Measurements from ENCODE around the gene CCL27. TPM values are rescaled to one million over a fixed set of nuclear protein-coding genes. Genes with fewer than 3 reads are reported as not detected.
A peak's percentile ranks its signal among the peaks of the same experiment; 100 is the strongest.

CCL27 gene
- total RNA-seq, 2 experiments from 2014 or later = 0.43 TPM; not detected in 1

DNA sequence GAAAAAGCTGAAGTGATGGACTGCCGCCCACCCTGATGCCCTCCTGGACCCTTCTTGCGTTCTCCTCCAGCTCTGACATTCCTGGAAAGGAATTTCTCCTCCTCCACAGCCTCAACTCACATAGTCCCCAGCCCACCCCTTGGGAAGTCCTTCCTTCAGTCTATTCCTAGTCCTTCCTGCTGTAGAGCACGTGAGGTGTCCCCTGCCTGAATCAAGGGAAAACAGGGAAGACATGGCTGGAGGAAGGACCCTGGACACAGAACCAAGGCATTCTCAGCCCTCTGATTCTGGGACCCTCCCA is 37.3 kb downstream of the CCL27 start:
- DNase-seq = no peak
- Mint-ChIP-seq H3K27me3 (peaks cover 74% of the 10 kb centered on the region), H3K4me3 (no peak overlapping the region), H3K9me3 (no peaks in the 10 kb centered on the region), H3K4me1 (peaks cover 20% of the 10 kb centered on the region), H3K36me3 (peaks cover 2% of the 10 kb centered on the region), H3K27ac (no peak overlapping the region)
- POLR2A ChIA-PET = interaction anchor here (1.3 kb wide), 1 partner anchor 13 kb away, joined by 5 read pairs; the partner anchor contains the start of gene SIGMAR1
- ATAC-seq (ENCODE audit: low read depth) = no peak

DNA sequence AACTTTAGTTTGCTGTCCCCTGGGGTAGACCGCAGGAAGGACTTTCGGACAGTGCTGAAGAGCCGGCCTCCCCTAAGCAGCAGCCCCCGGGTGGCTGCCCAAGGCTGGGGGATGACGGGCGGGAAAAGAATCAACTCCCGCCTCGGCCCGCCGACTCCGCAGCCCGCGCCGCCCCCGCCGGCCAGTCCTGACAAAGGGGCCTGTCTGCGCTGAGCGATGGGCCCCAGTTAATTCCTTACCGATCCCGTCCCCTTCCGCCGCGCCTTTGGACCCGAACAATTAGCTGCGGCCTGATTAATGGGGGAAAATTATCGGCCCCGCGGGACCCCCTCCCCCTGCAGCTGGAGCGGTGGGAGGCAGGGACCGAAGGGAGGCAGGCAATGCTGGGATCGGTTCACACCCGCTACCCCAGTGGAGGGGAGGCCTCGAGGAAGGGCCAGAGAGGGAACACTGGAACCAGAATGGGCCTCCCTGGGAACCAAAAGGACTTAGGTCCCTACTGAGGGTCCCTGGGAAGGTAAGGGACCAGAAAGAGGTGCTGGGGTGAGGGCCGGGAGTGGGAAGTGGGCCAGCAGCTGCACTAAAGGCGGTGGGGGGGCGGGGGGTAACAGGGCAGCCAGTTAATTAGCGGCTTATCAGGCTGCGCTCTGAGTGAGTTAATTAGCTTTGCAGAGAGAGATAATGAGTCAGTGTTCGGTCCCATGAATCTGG is 37.8 kb downstream of the CCL27 start:
- DNase-seq (no peak), ATAC-seq (ENCODE audit: low read depth) (no peak)
- POLR2A ChIA-PET = no interaction called here
- peaks cover 69% of the 10 kb centered on the region for H3K27me3 Mint-ChIP-seq
- H3K36me3 Mint-ChIP-seq = peaks cover 2% of the 10 kb centered on the region
- H3K27ac Mint-ChIP-seq = no peak overlapping the region
- H3K4me3 Mint-ChIP-seq = no peak overlapping the region
- H3K4me1 Mint-ChIP-seq = peaks cover 23% of the 10 kb centered on the region
- H3K9me3 Mint-ChIP-seq = no peaks in the 10 kb centered on the region

DNA sequence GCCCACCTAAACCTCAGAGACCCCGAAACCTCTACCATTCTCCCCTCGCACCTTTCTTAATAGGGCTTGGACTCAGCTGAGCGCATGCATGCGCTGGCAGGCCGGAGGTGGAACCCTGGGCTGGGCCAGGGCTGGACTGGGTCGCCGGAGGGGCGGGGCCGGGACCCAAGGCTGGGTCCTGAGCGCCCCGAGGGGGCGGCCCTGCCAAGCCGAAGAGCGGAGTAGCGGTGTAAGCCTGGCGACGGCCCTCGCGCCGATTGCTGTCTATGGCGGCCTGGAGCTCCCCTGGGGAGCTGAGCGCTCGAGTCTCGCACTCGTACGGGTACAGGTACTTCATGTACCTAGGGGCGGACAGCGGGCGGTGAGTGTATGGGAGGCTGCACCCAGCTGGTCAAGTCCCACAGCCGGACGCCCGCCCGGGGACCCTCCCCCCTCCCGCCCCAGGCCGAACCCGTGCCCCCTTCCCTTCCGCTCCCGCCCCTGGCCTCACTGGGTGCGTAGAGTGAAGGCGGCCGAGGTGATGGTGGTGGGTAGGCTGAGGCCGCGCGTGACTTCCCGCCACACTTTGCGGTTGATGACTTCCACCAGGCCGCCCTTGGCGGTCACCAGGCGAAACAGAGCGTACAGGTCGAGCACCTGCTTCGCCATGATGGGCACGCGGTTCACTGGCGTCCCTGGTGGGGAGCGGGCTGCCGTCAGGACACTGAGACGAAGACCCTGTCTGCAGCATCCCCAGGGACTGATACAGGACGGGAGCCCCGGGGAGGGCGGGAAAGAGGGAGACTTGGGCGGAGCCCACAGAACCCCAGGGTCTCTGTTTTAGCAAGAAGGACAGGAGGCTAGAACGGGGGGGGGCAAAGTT is 38.9 kb downstream of the CCL27 start:
- Mint-ChIP-seq H3K4me3 (peak overlapping the region; percentile 19), H3K4me1 (peaks cover 25% of the 10 kb centered on the region), H3K27ac (no peak overlapping the region), H3K27me3 (peaks cover 64% of the 10 kb centered on the region), H3K9me3 (no peaks in the 10 kb centered on the region), H3K36me3 (peaks cover 2% of the 10 kb centered on the region)
- no peak for ATAC-seq (ENCODE audit: low read depth)
- POLR2A ChIA-PET = interaction anchor here (0.8 to 2.1 kb wide), 3 partner anchors 11 to 14 kb away, joined by 5 to 6 read pairs (median 6); partner anchors contain the start of gene SIGMAR1
- DNase-seq = peak; percentile 44

DNA sequence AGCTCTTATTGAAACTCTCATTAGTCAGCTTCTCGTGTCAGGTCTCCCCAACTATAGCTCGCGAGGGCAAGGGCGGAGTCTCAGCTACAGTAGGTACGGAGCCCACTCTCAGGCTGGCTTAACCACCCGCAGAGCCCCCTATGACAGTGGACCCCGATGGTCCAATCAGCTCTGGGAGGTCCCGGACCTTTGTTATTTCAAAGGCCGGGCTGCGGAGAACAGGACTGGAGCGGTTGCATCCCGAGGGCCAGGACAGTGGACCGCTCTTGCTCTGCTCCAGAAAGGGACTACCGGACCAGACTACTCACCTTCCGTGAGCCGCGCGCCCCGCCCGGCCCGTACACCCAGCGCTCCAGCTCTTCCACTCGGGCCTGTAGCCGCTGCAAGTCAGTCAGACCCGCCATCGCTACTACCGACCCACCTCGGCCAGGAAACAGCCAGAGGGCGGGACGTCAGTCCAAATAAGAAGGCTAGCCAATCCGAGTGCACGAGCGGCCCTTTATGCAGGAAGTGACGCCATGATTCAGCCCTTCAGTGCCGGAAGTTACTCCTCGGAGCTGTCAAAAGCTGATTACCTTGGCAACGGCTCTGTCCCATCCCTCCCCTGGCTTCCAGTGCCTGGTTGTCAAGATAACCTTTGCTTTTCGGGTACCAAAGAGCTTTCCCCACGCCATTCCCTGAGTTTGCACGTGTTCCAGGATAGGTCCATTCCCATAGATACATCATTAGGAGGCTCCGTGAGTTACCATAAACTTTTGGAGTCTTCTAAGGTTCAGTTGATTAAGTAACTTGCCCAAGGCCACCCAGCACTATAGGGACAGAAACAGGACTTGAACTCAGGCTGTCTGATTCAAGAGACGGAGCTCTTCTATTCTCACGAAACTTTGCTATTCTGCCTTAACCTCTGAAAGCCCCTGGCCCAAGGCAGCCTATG is 42.1 kb downstream of the CCL27 start, which contains the start of gene DCTN3:
TSS of gene DCTN3 (minus strand) at position 435 of the 934 bp plus-strand sequence. CDS start at position 404, 31 bp downstream.
- POLR2A ChIA-PET = interaction anchor here (0.5 to 2.2 kb wide), 11 partner anchors 9 to 451 kb away, joined by 3 to 42 read pairs (median 4); partner anchors contain the start of genes ARID3C, GALT, RPP25L and SIGMAR1
- Mint-ChIP-seq H3K27me3 (peaks cover 31% of the 10 kb centered on the region), H3K4me3 (peak within 1 kb of the TSS; percentile 94), H3K4me1 (peaks cover 20% of the 10 kb centered on the region), H3K36me3 (peaks cover 10% of the 10 kb centered on the region), H3K27ac (peak within 1 kb of the TSS; percentile 83), H3K9me3 (no peaks in the 10 kb centered on the region)
- DNase-seq = peak; percentile 83
- peak; percentile 98 for ATAC-seq (ENCODE audit: low read depth)

DNA sequence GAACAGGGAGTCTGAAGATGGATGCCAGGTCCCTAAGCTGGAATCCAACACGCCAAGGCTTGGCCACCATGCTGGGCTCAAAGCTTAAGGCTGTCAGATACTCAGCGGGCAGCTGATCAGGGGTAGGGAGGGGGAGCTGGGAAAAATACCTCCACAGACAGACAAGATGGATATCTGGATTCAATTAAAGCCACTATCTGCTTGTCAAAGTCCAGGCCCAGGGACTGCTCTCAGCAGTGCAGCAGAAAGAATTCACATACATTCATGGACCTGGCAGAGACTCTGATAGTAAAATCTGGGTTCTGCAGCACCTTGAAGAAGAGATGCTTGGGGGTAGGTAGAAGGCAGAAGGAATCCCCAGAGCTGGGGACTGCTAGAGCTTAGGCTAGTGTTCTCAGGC is 47.3 kb downstream of the CCL27 start:
- Mint-ChIP-seq H3K4me1 (peaks cover 22% of the 10 kb centered on the region), H3K36me3 (peaks cover 8% of the 10 kb centered on the region), H3K9me3 (no peaks in the 10 kb centered on the region), H3K27me3 (no peaks in the 10 kb centered on the region), H3K27ac (no peak overlapping the region), H3K4me3 (no peak overlapping the region)
- DNase-seq (no peak), ATAC-seq (ENCODE audit: low read depth) (no peak)
- POLR2A ChIA-PET = interaction anchor here (0.7 to 8.0 kb wide), 3 partner anchors 21 to 31 kb away, joined by 3 to 75 read pairs (median 3); partner anchors contain the start of genes GALT and SIGMAR1

DNA sequence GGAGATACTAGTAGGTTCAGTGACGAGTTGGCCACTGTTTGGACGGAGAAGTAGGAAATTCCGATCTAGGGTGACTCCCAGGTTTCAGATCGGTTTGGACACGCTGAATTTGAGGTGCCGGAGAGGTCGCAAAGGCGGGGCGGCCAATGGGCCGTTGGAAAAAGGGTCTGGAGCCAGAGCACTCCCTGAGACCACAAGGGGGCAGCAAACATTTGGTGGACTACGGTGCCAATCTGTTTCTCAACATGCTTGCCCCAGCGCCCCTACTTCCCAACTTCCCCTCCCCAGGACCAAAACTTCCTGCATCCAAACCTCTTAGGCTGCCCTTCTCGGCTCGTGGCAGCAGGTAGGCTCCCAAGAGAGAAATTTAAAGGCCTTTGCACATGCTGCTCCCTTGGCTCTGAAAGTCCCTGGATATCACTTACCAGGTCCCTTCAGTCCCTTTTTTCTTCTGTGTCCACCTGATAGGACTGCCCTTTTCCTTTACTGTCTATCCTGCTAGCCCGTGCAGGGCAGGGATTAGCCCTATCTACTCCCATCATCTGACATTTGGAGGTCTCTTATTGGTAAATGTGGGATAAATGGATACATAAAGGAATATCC is 49.6 kb downstream of the CCL27 start:
- H3K36me3 Mint-ChIP-seq = peaks cover 8% of the 10 kb centered on the region
- H3K4me1 Mint-ChIP-seq = peaks cover 14% of the 10 kb centered on the region
- H3K27ac Mint-ChIP-seq = peak overlapping the region; percentile 92
- peak; percentile 69 for DNase-seq
- POLR2A ChIA-PET = interaction anchor here (0.8 to 8.0 kb wide), 4 partner anchors 7 to 32 kb away, joined by 4 to 75 read pairs (median 12); partner anchors contain the start of genes DCTN3 and SIGMAR1
- H3K27me3 Mint-ChIP-seq = no peaks in the 10 kb centered on the region
- ATAC-seq (ENCODE audit: low read depth) = peak; percentile 23
- H3K9me3 Mint-ChIP-seq = no peaks in the 10 kb centered on the region
- peak overlapping the region; percentile 94 for H3K4me3 Mint-ChIP-seq

Other genes starting within 250 kb of the CCL27 start
- gene FAM219A, start 204.1 kb downstream of the CCL27 start, total RNA-seq = 10 to 100 TPM; 11.7 to 13.4 TPM
- gene DNAI1, start 203.9 kb downstream of the CCL27 start, total RNA-seq = not detected
- gene ENHO, start 139.7 kb downstream of the CCL27 start, total RNA-seq = not detected
- gene CNTFR, start 72.9 kb downstream of the CCL27 start, total RNA-seq = not detected
- 10 to 100 TPM; 27.2 to 29.3 TPM for gene RPP25L, start 50.6 kb downstream of the CCL27 start, total RNA-seq
- gene DCTN3, start 42.2 kb downstream of the CCL27 start, total RNA-seq = 100 to 1,000 TPM; 121 to 122 TPM
- gene ARID3C, start 33.6 kb downstream of the CCL27 start, total RNA-seq = not detected
- gene SIGMAR1, start 24.9 kb downstream of the CCL27 start, total RNA-seq = 10 to 100 TPM; 48.8 to 55.4 TPM
- gene GALT, start 16.0 kb downstream of the CCL27 start, total RNA-seq = 100 to 1,000 TPM; 119 to 127 TPM
- 10 to 100 TPM; 77.0 to 79.1 TPM for gene IL11RA, start 10.5 kb downstream of the CCL27 start, total RNA-seq
- not detected for gene CCL19, start 28.6 kb upstream of the CCL27 start, total RNA-seq
- not detected for gene CCL21, start 47.5 kb upstream of the CCL27 start, total RNA-seq